Testis (tissue), 2 donors: ENCODE data around the gene CARHSP1.

Source experiments
- CTCF ChIP-seq, 3 experiments: fragments of 450-650 bp in 2 of 3; fragments of 200-600 bp in 1 of 3; sonication (generic) in 1 of 3; IDR thresholded peaks; one replicate each; pipeline ENCODE4 v1.5.1; 2016 to 2019; ENCODE audit warnings: antibody characterized with exemption in 3 of 3, mild to moderate bottlenecking in 2 of 3, moderate library complexity in 1 of 3
- POLR2A ChIP-seq: fragments of 450-650 bp; IDR thresholded peaks from one replicate; pipeline ENCODE4 v1.6.1; 2017; ENCODE audit warnings: antibody characterized with exemption, mild to moderate bottlenecking, moderate library complexity

GRCh38 chr16:8826278-8826879 lies 42.4 kb downstream of the CARHSP1 start:
- TF ChIP-seq CTCF (IDR thresholded peaks at IDR 0.05) (no peak), POLR2A (no peak)
